ENCODE results near the gene S100A9. TPM values are rescaled to one million over a fixed set of nuclear protein-coding genes. Genes with fewer than 3 reads are reported as not detected.

The S100A9 gene
- total RNA-seq, 4 donors from 2014 or later, result 6.8 to 96.6 (median 17.6) TPM

DNA sequence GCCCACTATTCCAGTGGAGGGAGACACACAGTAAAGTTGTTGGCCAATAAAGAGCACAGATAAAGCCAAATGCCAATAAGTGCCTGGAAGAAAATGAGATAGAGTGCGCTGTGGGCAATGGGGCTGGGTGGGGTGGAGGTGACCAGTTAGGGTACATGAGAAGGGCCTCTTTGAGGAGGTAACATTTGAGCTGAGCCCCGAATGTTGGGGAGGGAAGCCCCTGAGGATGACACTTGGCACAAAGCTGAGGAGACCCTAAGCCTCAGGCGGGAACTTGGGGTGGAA, 979 bp downstream of the S100A9 start:
- Histone ChIP-seq H3K27me3 (no peaks in the 10 kb centered on the region), H3K4me1 (no peaks in the 10 kb centered on the region), H3K36me3 (no peaks in the 10 kb centered on the region), H3K4me3 (no peak overlapping the region), H3K27ac (no peak overlapping the region), H3K9me3 (no peaks in the 10 kb centered on the region)
- DNase-seq, result no peak
- no peak for TF ChIP-seq POLR2A (IDR thresholded peaks at IDR 0.05)
- TF ChIP-seq CTCF (IDR thresholded peaks at IDR 0.05), result no peak

- DNase-seq, result no peak
- H3K4me1 ChIP-seq, result no peaks in the 10 kb centered on the region
- H3K36me3 ChIP-seq, result no peaks in the 10 kb centered on the region
- no peaks in the 10 kb centered on the region for H3K9me3 ChIP-seq
- TF ChIP-seq POLR2A (IDR thresholded peaks at IDR 0.05) (no peak), CTCF (IDR thresholded peaks at IDR 0.05) (no peak)
- H3K27me3 ChIP-seq, result no peaks in the 10 kb centered on the region
- H3K4me3 ChIP-seq, result no peak overlapping the region
- no peak overlapping the region for H3K27ac ChIP-seq
These were observed 1.6 kb downstream of the S100A9 start for GRCh38 chr1:153359241-153359640.

- no peaks in the 10 kb centered on the region for H3K9me3 ChIP-seq
- no peak for DNase-seq
- no peaks in the 10 kb centered on the region for H3K36me3 ChIP-seq
- no peak overlapping the region for H3K27ac ChIP-seq
- TF ChIP-seq POLR2A (IDR thresholded peaks at IDR 0.05), result no peak
- no peak for TF ChIP-seq CTCF (IDR thresholded peaks at IDR 0.05)
- no peaks in the 10 kb centered on the region for H3K27me3 ChIP-seq
- no peak overlapping the region for H3K4me3 ChIP-seq
- no peaks in the 10 kb centered on the region for H3K4me1 ChIP-seq
These were observed 2.5 kb downstream of the S100A9 start for GRCh38 chr1:153360190-153360589.

DNA sequence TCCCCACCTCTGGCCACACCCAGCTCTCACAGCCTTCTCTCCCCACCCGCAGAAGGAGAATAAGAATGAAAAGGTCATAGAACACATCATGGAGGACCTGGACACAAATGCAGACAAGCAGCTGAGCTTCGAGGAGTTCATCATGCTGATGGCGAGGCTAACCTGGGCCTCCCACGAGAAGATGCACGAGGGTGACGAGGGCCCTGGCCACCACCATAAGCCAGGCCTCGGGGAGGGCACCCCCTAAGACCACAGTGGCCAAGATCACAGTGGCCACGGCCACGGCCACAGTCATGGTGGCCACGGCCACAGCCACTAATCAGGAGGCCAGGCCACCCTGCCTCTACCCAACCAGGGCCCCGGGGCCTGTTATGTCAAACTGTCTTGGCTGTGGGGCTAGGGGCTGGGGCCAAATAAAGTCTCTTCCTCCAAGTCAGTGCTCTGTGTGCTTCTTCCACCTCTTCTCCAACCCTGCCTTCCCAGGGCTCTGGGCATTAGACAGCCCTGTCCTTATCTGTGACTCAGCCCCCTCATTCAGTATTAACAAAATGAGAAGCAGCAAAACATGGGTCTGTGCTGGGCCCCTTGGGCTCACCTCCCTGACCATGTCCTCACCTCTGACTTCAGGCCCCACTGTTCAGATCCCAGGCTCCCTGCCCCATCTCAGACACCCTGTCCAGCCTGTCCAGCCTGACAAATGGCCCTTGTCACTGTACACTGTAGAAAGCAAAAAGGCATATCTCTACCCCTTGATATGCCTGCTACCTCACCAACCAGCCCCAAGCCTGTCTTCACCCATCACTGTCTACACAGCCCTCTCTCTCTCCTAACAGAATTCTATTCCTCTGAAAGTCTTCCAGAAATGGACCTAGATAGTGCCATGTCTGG, 3.2 kb downstream of the S100A9 start:
- H3K36me3 ChIP-seq, result no peaks in the 10 kb centered on the region
- no peaks in the 10 kb centered on the region for H3K4me1 ChIP-seq
- no peak for DNase-seq
- H3K27ac ChIP-seq, result no peak overlapping the region
- TF ChIP-seq POLR2A (IDR thresholded peaks at IDR 0.05), result no peak
- no peak for TF ChIP-seq CTCF (IDR thresholded peaks at IDR 0.05)
- H3K4me3 ChIP-seq, result no peak overlapping the region
- no peaks in the 10 kb centered on the region for H3K9me3 ChIP-seq
- no peaks in the 10 kb centered on the region for H3K27me3 ChIP-seq

GRCh38 chr1:153361480-153362109, 3.9 kb downstream of the S100A9 start:
- Histone ChIP-seq H3K27me3 (no peaks in the 10 kb centered on the region), H3K4me3 (no peak overlapping the region), H3K27ac (no peak overlapping the region), H3K36me3 (no peaks in the 10 kb centered on the region), H3K9me3 (no peaks in the 10 kb centered on the region), H3K4me1 (no peaks in the 10 kb centered on the region)
- DNase-seq, result no peak
- TF ChIP-seq POLR2A (IDR thresholded peaks at IDR 0.05), result no peak
- TF ChIP-seq CTCF (IDR thresholded peaks at IDR 0.05), result no peak
